Pancreas (tissue), 10 donors: ENCODE measurements around the gene SEPTIN7. TPM values are rescaled to one million over a fixed set of nuclear protein-coding genes. Genes with fewer than 3 reads are reported as not detected.

Source experiments
- ATAC-seq, 4 donors: fragments of 200-7000 bp; cut with Tn5 transposase; one replicate each; pipeline versions ENCODE4 v1.8.0 to v1.9.1; 2020; ENCODE audit warnings: mild to moderate bottlenecking in 4 of 4, moderate library complexity in 4 of 4
- DNase-seq, 6 donors: peaks; one replicate each; pipeline ENCODE4 v3.0.0-alpha.2; 2020
- FAIRE-seq: peaks from 2 replicates; lab custom pipeline; 2012; peaks lifted over from hg19 to GRCh38; lab: Jason Lieb, UNC
- H3K27ac ChIP-seq, 4 donors: fragments of 200-600 bp; sonication (generic); 1 replicate in 3 of 4; 2 replicates in 1 of 4; pipeline versions ENCODE4 v1.5.0 to v1.8.0; 2020
- H3K27me3 ChIP-seq, 4 donors: fragments of 200-600 bp; one replicate each; pipeline ENCODE4 v1.8.0; 2021
- H3K36me3 ChIP-seq, 3 donors: fragments of 200-600 bp; sonication (generic) in 1 of 3; one replicate each; pipeline versions ENCODE4 v1.5.0 to v1.8.0; 2020 to 2021
- H3K4me1 ChIP-seq, 3 donors: fragments of 200-600 bp; one replicate each; pipeline ENCODE4 v1.8.0; 2021
- H3K4me3 ChIP-seq, 4 donors: fragments of 200-600 bp; sonication (generic) in 2 of 4; one replicate each; pipeline versions ENCODE4 v1.5.0 to v1.8.0; 2020 to 2021
- H3K9me3 ChIP-seq, 4 donors: fragments of 200-600 bp; one replicate each; pipeline ENCODE4 v1.8.0; 2021
- WGBS, 2 donors: extraction: QIAGEN DNeasy Blood & Tissue Kit; methylation state at CpG; one replicate each; pipeline ENCODE4 v1.1.7; 2013; 5-methylcytosine and 5-hydroxymethylcytosine counted together
- intact Hi-C, 3 donors: fragments of 100-400 bp; cut with DNase I; formaldehyde crosslinking; loops; one replicate each; pipeline versions ENCODE4 v1.11.1 to v1.14.2; 2022
- polyA plus RNA-seq, 2 donors: library from polyadenylated mRNA; stranded (reverse); fragments of 200-250 nt; gene quantifications; one replicate each; pipeline ENCODE4 v1.2.3, GENCODE V29; 2013
- total RNA-seq, 6 donors: library from RNA; stranded (reverse); fragmentation: NEBNext Ultra II Directional in 4 of 6; extraction: Animal tissue kit (Norgen Biotek cat#: 25700) in 4 of 6; gene quantifications; one replicate each; pipeline versions ENCODE4 v1.2.1 to v1.2.4, GENCODE V29; 2021 to 2023
- TF ChIP-seq, protein P1 (sequence below), 4 donors: fragments of 200-600 bp; sonication (generic) in 3 of 4; IDR thresholded peaks; one replicate each; pipeline versions ENCODE4 v1.5.0 to v1.8.0; 2021; ENCODE audit warnings: antibody characterized with exemption in 4 of 4
- donor health status: healthy with polysubstance abuse.
- donor health status: DM: no; HTN: no; CAD: no; lungs with moderate emphysema.
- donor health status: DM: no; HTN: no; CAD: no.
- donor health status: control.
- donor health status: control.
- donor health status: Bipolar disorder and iron deficiency.
- donor health status: DM: yes; HTN: yes; CAD: no.
- donor health status: DM: no; HTN: no; CAD: no.
- donor health status: DM: no; HTN: no; CAD: no.
- donor health status: DM: yes; HTN: yes; CAD: no.

The SEPTIN7 gene
- total and polyA plus RNA-seq, 8 donors: 27.6 to 75.9 (median 39.4) TPM

DNA sequence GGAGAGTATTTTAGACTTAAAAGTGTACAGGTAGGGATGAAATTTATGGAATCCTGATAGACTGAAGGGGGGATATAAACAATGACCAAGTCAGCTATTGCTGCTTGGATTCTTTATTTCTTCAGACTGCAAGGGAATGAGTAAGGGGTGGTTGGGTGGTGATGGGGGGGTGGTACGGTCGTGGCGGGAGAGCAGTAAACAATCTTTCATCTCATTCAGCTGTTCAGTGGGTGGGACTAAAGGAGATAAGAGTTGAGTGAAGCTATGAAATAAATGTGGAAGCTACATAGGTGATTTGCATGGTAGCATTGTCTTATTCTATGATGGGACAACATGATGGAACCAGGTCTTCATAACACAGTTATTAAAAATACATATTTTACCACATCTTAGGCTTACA, 1.8 kb downstream of the SEPTIN7 start:
- H3K27me3 ChIP-seq: no peaks in the 10 kb centered on the region
- no peaks in the 10 kb centered on the region for H3K36me3 ChIP-seq
- 7 to 13% methylated on average over 3 of the region's 3 CpGs for WGBS, 2 donors
- H3K9me3 ChIP-seq: no peaks in the 10 kb centered on the region
- H3K27ac ChIP-seq: peak overlapping the region in 2 of 4 donors; percentile 96 to 97
- no peak for DNase-seq
- intact Hi-C loops: no loop called here
- no peak for FAIRE-seq
- TF ChIP-seq, protein P1, sequence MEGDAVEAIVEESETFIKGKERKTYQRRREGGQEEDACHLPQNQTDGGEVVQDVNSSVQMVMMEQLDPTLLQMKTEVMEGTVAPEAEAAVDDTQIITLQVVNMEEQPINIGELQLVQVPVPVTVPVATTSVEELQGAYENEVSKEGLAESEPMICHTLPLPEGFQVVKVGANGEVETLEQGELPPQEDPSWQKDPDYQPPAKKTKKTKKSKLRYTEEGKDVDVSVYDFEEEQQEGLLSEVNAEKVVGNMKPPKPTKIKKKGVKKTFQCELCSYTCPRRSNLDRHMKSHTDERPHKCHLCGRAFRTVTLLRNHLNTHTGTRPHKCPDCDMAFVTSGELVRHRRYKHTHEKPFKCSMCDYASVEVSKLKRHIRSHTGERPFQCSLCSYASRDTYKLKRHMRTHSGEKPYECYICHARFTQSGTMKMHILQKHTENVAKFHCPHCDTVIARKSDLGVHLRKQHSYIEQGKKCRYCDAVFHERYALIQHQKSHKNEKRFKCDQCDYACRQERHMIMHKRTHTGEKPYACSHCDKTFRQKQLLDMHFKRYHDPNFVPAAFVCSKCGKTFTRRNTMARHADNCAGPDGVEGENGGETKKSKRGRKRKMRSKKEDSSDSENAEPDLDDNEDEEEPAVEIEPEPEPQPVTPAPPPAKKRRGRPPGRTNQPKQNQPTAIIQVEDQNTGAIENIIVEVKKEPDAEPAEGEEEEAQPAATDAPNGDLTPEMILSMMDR (IDR thresholded peaks at IDR 0.05): no peak
- peaks cover 3 to 34% (median 24%) of the 10 kb centered on the region in 3 donors for H3K4me1 ChIP-seq
- ATAC-seq: no peak
- H3K4me3 ChIP-seq: peak overlapping the region in 2 of 4 donors; percentile 89 to 96

DNA sequence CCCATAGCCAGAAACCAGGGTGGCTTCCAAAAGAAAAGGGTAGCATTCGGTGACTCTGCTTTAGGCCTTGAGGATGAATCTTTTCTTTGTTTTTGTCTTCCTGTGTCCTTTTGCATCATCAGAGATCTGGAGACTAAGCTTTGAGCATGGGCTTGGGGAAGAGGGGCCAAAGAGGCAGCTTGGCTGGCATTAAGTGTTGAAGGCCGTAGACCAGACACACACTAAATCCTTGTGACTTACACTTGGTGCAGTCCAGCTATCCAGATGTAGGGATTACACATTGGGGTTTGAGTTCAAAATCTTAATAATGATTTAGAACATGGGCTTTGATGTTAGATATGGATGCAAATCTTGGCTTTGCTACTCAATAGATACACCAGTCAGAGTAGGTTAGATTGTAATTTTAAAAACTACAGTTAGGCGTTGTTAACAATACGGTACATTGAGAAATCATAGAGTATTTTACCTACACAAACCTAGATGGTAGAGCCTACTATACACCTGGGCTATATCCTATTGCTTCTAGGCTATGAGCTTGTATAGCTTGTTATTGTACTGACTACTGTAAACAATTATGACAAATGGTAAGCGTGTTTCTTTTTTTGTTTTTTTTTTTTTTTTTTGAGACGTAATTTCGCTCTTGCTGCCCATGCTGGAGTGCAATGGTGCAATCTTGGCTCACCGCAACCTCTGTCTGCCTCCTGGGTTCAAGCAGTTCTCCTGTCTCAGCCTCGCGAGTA, 3.5 kb downstream of the SEPTIN7 start:
- Histone ChIP-seq H3K9me3 (no peaks in the 10 kb centered on the region), H3K27me3 (no peaks in the 10 kb centered on the region), H3K27ac (no peak overlapping the region), H3K36me3 (no peaks in the 10 kb centered on the region), H3K4me1 (peaks cover 3 to 30% (median 19%) of the 10 kb centered on the region in 3 donors), H3K4me3 (no peak overlapping the region)
- DNase-seq: no peak
- TF ChIP-seq, protein P1 (IDR thresholded peaks at IDR 0.05): no peak
- ATAC-seq: no peak
- intact Hi-C loops: no loop called here
- WGBS, 2 donors: 96 to 97% methylated on average over 10 of the region's 10 CpGs
- FAIRE-seq: no peak

DNA sequence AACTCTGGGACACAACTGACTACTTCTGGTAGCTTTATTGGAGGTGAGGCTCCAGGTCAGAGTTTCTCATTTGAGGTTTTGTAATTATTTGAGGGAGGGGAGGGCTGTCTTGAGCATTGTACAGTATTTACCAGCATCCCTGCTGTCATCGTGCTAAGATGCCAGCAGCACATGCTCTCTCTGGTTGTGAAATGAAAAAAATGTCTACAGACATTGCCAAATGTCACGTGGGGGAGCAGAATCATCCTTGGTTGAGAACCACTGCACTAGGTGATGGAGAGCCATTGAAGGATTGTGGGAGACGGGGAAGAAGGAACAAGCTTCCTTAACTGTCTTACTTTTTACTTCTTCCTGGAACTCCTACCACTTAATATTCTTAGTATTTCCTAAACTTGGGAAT, 5.0 kb downstream of the SEPTIN7 start:
- H3K4me1 ChIP-seq: peaks cover 3 to 25% (median 15%) of the 10 kb centered on the region in 3 donors
- TF ChIP-seq, protein P1 (IDR thresholded peaks at IDR 0.05): no peak
- FAIRE-seq: no peak
- H3K4me3 ChIP-seq: no peak overlapping the region
- H3K27ac ChIP-seq: no peak overlapping the region
- WGBS, 2 donors: 64 to 76% methylated on average over 3 of the region's 3 CpGs
- ATAC-seq: no peak
- H3K36me3 ChIP-seq: no peaks in the 10 kb centered on the region
- H3K9me3 ChIP-seq: no peaks in the 10 kb centered on the region
- no peaks in the 10 kb centered on the region for H3K27me3 ChIP-seq
- DNase-seq: no peak
- intact Hi-C loops: no loop called here

DNA sequence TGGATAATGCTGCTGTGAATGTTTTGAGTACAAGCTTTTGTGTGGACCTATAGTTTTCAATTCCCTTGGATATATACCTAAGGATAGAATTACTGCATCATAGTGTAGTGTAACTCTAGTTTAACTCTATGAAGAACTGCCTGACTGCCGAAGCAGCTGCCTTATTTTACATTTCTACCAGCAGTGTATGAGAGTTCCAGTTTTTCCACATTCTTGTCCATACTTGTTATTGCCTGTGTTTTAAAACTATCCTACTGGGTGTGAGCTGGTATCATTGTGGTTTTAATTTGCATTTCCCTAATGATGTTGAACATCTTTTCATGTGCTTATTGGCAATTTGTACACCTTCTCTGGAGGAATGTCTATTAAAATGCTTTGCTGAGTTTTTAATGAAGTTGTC, 15.7 kb downstream of the SEPTIN7 start:
- TF ChIP-seq, protein P1 (IDR thresholded peaks at IDR 0.05): no peak
- no peaks in the 10 kb centered on the region for H3K27me3 ChIP-seq
- intact Hi-C loops: no loop called here
- ATAC-seq (no peak), DNase-seq (no peak), FAIRE-seq (no peak)
- H3K36me3 ChIP-seq: no peaks in the 10 kb centered on the region
- H3K9me3 ChIP-seq: no peaks in the 10 kb centered on the region
- no peaks in the 10 kb centered on the region for H3K4me1 ChIP-seq
- no peak overlapping the region for H3K27ac ChIP-seq
- WGBS, 2 donors: 79 to 94% methylated on average over 1 of the region's 1 CpG
- no peak overlapping the region for H3K4me3 ChIP-seq

DNA sequence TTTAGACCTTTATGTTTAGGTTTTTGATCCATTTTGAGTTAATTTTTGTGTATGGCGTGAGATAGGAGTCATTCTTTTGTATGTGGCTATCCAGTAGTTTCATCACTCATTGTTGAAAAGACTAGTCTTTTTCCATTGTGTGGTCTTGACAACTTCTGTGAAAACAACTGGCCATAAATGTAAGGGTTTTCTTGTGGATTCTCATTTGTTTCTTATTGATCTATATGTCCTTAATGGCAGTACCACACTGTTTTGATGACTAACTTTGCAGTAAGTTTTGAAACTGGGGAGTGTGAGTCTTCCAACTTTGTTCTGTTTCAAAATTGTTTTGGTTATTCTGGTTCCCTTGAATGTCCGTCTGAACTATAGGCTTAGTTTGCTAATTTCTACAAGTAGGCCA, 16.3 kb downstream of the SEPTIN7 start:
- DNase-seq (no peak), ATAC-seq (no peak), FAIRE-seq (no peak)
- H3K4me3 ChIP-seq: no peak overlapping the region
- intact Hi-C loops: no loop called here
- no peaks in the 10 kb centered on the region for H3K36me3 ChIP-seq
- no peak overlapping the region for H3K27ac ChIP-seq
- 84 to 87% methylated on average over 2 of the region's 2 CpGs for WGBS, 2 donors
- TF ChIP-seq, protein P1 (IDR thresholded peaks at IDR 0.05): no peak
- H3K27me3 ChIP-seq: no peaks in the 10 kb centered on the region
- H3K9me3 ChIP-seq: no peaks in the 10 kb centered on the region
- no peaks in the 10 kb centered on the region for H3K4me1 ChIP-seq
